HepG2 (cell line): ENCODE results near the gene RUSF1.

ENCODE experiments used
- HDAC1 ChIP-seq: sonication (generic); formaldehyde crosslinking; IDR thresholded peaks from 2 replicates; pipeline ENCODE4 v1.5.1; 2020; ENCODE audit warnings: mild to moderate bottlenecking, missing genetic modification reagents
- SETDB1 ChIP-seq: sonication (generic); formaldehyde crosslinking; IDR thresholded peaks from 2 replicates; pipeline ENCODE4 v1.5.1; 2020; ENCODE audit warnings: missing genetic modification reagents, mild to moderate bottlenecking, borderline replicate concordance
- ZNF24 ChIP-seq: fragments of 450-650 bp; IDR thresholded peaks from 2 replicates; pipeline ENCODE4 v1.6.1; 2017; ENCODE audit warnings: antibody characterized with exemption, mild to moderate bottlenecking
- TF ChIP-seq, protein P1 (sequence below): sonication (generic); formaldehyde crosslinking; IDR thresholded peaks from 2 replicates; pipeline ENCODE4 v1.5.0; 2020; ENCODE audit warnings: mild to moderate bottlenecking, missing genetic modification reagents, moderate library complexity
- TF ChIP-seq, protein P2 (sequence below): sonication (generic); formaldehyde crosslinking; IDR thresholded peaks from one replicate; pipeline ENCODE4 v1.5.1; 2020; ENCODE audit warnings: mild to moderate bottlenecking, missing genetic modification reagents; ENCODE audit errors: not compliant biosample characterization

DNA sequence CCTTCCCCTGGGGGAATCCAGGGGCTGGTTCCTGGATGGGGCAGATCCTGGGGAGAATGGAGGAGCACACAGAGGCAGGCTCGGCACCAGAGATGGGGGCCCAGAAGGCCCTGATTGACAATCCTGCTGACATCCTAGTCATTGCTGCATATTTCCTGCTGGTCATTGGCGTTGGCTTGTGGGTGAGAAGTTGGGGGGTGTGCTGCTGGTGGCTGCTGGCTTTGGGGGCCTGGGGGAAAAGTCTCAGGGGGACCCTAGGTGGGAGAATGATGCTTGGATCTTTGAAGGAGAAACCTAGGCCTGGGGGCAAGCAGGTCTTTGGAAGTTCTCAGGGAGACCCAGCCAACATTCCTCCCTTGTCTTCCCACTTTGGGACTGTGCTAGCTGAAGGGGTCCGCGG lies 25.1 kb downstream of the RUSF1 start, which contains the start of gene SLC5A2:
- TF ChIP-seq, protein P1, sequence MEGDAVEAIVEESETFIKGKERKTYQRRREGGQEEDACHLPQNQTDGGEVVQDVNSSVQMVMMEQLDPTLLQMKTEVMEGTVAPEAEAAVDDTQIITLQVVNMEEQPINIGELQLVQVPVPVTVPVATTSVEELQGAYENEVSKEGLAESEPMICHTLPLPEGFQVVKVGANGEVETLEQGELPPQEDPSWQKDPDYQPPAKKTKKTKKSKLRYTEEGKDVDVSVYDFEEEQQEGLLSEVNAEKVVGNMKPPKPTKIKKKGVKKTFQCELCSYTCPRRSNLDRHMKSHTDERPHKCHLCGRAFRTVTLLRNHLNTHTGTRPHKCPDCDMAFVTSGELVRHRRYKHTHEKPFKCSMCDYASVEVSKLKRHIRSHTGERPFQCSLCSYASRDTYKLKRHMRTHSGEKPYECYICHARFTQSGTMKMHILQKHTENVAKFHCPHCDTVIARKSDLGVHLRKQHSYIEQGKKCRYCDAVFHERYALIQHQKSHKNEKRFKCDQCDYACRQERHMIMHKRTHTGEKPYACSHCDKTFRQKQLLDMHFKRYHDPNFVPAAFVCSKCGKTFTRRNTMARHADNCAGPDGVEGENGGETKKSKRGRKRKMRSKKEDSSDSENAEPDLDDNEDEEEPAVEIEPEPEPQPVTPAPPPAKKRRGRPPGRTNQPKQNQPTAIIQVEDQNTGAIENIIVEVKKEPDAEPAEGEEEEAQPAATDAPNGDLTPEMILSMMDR (CRISPR knock-in tag): no peak
- no peak for TF ChIP-seq ZNF24
- TF ChIP-seq, protein P2, sequence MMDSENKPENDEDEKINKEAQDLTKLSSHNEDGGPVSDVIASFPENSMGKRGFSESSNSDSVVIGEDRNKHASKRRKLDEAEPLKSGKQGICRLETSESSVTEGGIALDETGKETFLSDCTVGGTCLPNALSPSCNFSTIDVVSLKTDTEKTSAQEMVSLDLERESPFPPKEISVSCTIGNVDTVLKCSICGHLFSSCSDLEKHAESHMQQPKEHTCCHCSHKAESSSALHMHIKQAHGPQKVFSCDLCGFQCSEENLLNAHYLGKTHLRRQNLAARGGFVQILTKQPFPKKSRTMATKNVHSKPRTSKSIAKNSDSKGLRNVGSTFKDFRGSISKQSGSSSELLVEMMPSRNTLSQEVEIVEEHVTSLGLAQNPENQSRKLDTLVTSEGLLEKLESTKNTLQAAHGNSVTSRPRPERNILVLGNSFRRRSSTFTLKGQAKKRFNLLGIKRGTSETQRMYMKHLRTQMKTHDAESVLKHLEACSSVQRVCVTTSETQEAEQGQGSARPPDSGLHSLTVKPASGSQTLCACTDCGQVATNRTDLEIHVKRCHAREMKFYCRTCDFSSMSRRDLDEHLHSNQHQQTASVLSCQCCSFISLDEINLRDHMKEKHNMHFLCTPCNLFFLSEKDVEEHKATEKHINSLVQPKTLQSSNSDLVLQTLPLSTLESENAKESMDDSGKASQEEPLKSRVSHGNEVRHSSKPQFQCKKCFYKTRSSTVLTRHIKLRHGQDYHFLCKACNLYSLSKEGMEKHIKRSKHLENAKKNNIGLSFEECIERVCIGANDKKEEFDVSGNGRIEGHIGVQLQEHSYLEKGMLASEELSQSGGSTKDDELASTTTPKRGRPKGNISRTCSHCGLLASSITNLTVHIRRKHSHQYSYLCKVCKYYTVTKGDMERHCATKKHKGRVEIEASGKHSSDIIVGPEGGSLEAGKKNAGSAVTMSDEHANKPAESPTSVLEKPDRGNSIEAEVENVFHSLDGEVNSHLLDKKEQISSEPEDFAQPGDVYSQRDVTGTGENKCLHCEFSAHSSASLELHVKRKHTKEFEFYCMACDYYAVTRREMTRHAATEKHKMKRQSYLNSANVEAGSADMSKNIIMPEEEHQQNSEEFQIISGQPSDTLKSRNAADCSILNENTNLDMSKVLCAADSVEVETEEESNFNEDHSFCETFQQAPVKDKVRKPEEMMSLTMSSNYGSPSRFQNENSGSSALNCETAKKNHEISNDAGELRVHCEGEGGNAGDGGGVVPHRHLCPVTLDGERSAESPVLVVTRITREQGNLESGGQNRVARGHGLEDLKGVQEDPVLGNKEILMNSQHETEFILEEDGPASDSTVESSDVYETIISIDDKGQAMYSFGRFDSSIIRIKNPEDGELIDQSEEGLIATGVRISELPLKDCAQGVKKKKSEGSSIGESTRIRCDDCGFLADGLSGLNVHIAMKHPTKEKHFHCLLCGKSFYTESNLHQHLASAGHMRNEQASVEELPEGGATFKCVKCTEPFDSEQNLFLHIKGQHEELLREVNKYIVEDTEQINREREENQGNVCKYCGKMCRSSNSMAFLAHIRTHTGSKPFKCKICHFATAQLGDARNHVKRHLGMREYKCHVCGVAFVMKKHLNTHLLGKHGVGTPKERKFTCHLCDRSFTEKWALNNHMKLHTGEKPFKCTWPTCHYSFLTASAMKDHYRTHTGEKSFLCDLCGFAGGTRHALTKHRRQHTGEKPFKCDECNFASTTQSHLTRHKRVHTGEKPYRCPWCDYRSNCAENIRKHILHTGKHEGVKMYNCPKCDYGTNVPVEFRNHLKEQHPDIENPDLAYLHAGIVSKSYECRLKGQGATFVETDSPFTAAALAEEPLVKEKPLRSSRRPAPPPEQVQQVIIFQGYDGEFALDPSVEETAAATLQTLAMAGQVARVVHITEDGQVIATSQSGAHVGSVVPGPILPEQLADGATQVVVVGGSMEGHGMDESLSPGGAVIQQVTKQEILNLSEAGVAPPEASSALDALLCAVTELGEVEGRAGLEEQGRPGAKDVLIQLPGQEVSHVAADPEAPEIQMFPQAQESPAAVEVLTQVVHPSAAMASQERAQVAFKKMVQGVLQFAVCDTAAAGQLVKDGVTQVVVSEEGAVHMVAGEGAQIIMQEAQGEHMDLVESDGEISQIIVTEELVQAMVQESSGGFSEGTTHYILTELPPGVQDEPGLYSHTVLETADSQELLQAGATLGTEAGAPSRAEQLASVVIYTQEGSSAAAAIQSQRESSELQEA (CRISPR knock-in tag): no peak
- TF ChIP-seq SETDB1: no peak
- no peak for TF ChIP-seq HDAC1 (CRISPR knock-in tag)
